Endometrial microvascular endothelial cells (primary cell): ENCODE measurements around the gene ZNF511. TPM values are rescaled to one million over a fixed set of nuclear protein-coding genes. Genes with fewer than 3 reads are reported as not detected.

Experiments
- in situ Hi-C: cut with HindIII; loops from 2 replicates; pipeline ENCODE4 v1.10.0; 2017; ENCODE audit warnings: low sequenced_read_pairs, low pct_unique_long_range_greater_than_20kb; ENCODE audit errors: inconsistent ontology term
- total RNA-seq: library from RNA; depleted of rRNA; stranded (reverse); fragments of >200 nt; gene quantifications from one replicate; pipeline ENCODE4 v1.2.3, GENCODE V29; 2015; ENCODE audit errors: inconsistent ontology term

ZNF511 gene
- total RNA-seq, 1 donor from 2014 or later = 35.9 TPM

DNA sequence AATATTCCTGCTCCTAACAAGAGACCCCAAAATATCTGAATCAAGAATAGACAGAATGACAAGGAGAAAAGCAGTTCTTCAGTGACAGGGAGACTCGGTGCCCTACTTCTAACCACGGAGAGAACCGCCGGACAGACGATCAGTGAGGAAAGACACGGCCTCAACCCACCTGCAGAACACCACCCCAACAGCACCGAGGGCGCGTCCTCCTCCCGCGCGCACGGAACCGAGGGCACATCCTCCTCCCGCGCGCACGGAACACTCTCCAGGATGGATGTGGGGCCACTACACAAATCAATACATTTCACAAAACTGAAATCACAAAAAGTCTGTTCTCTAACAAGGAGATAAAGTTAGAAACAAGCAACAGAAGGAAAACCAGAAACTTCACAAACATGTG, 22.3 kb upstream of the ZNF511 start:
- in situ Hi-C loops = no loop called here

DNA sequence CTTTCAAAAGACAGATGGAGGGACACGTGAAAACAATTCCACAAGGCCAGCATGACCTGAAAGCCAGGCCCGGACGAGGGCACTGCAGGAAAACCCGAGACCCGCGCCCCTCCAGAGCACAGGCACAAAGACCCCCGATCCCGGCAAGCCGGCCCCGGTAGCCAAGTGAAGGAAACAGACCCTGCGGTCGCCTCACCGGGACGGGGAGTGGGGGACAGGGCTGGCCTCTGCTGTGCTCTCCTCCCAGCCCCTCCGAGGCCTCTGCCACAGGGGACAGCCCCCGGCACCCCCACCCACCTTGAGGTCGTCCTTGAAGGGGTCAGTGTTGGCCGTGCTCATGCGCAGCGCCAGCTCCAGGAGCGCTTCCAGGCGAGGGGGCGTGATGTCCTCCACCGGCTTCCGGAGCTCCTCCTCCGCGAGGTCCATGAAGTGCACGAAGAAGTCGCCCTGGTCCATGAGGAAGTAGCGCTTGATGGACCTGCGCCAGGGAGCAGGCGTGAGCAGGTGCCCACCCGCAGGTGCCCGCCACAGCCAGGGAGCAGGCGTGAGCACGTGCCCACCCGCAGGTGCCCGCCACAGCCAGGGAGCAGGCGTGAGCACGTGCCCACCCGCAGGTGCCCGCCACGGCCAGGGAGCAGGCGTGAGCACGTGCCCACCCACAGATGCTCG, 20.7 kb upstream of the ZNF511 start:
- in situ Hi-C loops = no loop called here

DNA sequence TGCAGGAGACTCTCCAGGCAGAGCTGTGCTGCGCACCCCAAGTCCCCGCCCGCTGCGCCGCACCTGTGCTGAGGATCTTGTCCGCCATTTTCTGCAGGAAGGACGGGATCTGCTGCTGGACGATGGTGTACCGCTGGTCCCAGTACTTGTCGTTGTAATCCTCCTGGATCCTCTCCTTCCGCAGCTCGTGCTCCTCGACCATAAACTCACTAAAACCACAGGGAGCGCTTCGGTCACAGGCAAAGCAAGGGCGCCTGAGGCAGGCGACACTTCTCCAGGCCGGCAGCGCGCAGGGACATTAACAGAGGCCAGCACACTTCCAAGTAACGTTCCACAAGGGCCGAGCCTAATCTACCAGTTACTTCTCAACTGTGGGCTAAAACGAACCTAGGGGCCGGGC, 19.0 kb upstream of the ZNF511 start:
- in situ Hi-C loops = no loop called here

DNA sequence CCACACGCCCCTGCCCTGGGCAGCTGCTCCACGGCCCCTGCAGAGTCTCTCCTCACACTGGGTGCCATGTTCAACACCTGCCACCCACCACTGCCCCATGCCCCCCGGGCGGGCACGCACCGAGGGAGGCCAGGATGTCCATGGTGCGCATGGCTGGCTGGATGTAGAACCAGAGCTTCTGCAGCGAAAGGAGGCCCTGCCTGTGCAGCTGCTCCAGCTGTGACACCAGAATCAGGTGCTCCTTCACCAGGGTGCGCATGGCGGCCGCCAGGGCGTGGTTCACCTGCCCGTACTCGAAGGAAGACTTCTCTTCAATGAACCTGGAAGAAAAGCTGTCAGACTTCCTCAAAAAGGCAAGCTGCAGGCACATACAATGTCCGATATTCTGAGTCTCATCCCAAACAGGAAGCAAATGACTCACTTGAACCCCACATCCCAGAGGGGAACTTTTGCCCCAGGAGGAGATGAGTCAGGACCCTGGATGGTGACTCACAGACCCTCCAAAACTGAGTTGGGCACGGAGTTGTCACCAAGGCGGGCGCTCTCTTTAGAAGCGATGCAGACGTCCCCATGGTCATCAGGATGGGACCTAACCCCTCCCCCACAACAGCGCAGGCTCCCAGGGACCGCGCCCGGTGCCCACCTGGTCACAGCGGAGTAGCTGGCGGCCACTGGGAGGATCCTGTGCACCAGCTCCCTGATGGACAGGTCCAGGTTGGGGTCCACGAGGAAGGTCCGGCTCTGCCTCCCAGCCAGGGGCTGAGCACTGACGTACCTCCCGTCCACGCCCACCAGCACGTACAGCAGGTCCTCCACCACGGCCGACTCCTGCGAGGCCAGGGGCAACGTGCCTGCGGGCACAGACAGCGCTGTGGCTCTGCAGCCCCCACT, 15.6 kb upstream of the ZNF511 start:
- in situ Hi-C loops = no loop called here

DNA sequence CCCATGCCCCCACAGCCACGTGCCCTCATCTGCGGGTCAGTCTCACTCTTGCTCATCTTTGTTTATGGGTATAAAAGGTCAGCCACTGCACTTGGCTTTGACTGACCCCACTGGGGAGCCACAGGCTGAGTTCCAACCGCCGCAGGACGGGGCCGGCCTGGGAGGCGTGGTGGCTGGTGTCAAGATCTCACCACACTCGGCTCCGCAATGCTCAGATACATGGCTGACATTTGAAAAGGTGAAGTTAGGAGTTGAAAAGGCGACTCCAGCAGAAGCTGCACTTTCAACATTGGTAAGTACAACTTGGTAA, 14.9 kb upstream of the ZNF511 start:
- in situ Hi-C loops = no loop called here

DNA sequence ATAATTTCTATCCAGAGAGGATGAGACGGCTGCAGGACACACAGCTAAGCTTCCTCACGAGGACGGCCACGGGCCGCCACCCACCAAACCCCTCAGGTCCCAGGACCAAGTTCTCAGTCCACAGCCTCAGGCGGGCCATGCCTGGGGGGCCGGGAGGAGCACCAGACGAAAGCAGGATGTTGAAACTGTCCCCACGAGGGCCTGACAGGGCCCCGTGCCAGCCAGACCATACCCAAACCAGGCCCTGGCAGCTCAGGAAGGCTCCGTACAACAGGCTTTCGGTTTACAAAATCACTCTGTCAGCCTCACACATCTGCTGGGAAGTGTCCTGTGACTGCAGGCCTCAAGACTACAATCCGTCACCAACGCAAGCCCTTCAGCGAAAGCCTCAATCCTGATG, 14.5 kb upstream of the ZNF511 start:
- in situ Hi-C loops = no loop called here

DNA sequence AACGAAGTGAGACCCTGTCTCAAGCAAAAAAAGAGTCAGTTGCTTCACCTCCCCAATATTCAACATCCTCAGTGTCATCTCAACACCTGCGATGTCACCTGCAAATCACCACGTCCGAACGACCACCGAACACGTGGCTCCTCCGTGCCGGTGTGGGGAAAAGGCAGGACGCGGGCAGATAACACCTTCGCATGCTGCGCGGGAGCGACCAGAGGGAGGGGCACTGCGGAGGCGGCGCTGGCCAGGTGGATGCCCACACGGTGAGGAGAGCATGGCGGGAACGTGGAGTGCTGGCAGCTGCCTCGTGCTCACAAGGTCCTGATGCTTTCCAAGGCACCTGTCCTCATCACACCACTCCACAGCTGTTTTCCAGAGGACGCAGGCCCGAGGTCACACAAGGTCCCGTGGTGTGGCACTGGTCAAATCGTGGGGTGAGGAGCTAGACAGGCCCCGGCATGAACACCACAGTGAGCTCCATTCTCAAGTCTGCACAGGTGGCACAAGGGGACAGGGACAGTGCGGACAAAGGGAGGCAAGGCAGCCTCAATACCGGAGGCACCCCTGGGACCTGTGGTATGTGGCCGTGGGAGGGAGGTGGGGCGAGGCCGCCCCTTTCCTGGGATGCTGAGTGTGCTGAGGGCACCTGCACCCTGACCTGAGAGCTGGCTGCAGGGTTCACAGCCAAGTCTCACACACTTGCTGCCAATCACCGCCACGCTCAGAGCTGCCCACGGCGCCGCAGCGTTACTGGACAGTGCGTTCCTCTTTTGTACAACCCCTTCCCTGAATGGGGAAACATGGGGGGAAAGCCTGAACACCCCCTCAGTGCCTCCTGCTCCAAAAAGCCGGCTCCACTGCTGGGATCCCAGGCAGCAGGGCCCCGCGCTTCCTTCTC, 13.0 kb upstream of the ZNF511 start:
- in situ Hi-C loops = no loop called here

DNA sequence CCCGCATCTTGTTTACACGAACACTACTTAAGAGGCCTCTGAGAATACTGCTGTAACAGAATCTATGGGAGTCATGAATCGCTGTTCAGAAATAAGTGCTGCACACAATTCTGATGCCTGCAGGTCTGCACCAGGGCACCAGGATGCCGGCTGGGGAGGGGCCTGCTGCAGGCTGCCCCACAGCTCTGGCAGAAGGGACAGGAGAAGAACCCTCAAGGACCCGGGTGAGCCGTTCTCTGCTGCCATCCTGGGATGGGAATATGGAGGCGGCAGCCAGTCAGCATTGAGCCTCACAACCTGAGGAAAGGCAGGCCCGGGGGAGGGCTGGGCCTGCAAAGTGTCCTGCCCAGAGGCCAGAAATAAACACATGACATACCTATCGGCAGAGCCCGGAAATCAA, 11.2 kb upstream of the ZNF511 start:
- in situ Hi-C loops = no loop called here

DNA sequence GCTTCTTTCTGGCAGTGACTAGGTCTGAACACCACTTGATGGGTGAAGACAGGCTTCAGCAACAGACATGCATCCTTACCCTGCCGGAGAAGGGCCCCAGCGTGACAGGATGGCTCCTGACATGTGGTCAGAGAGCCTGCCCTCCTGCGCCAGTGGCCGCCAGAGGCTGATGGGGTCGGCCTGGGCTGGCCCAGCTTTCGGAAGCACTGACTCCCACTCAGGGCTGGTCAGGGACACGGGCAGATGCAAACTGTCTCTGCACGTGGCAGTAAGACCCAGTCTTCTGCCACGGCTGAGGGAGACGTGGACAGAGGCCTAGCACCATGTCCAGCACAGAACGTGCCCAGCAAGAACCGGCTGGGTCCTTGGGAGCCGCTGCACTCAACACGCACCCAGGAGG, 10.2 kb upstream of the ZNF511 start:
- in situ Hi-C loops = no loop called here

DNA sequence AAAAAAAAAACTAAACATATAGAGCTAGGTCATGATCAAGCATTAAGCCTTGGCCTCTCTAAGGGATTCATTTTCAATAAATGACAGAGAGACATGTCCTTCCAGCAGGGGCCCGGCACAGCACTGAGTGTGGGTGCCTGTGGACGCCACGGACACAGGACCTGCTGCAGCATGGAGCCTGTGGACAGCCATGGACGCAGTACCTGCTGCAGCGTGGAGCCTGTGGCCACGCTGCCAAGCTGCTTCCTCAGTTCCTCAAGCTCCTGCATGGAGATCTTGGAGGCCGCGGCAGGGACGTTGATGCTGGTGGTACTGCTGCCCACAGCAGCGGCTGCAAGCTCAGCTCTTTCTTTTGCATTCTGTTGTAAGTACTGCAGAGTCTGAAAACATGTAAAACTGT, 9.5 kb upstream of the ZNF511 start:
- in situ Hi-C loops = no loop called here

DNA sequence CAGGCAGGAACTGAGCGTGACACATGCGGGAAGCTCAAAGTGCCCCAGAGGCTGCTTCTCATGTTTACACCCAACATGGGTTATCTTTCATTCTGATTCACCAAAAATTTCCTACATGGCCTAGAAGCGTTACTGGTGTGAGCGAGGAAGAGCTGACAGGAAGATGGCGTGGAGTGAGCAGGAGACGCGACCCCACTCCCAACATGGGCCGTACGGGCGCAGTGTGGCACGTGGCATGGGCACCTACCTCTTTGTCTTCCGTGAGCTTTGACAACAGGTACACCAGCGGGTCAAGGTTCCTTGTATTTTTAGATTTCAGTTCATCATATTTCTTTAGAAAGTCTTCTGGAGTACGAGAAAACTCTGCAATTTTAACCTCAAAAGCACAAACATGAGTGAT, 9.0 kb upstream of the ZNF511 start:
- in situ Hi-C loops = no loop called here

DNA sequence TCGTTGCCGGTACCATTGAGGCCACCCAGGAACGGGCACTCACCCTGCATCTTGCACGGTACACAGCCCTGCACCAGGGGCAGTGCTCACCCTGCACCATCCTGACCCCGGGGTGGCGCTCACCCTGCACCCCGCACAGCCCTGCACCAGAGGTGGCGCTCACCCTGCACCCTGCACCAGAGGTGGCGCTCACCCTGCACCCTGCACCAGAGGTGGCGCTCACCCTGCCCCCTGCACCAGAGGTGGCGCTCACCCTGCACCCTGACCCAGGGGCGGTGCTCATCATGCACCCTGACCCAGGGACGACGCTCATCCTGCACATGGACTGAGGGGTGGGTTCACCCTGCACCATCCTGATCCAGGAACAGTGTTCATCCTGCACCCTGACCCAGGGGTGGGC, 6.5 kb upstream of the ZNF511 start:
- in situ Hi-C loops = no loop called here

DNA sequence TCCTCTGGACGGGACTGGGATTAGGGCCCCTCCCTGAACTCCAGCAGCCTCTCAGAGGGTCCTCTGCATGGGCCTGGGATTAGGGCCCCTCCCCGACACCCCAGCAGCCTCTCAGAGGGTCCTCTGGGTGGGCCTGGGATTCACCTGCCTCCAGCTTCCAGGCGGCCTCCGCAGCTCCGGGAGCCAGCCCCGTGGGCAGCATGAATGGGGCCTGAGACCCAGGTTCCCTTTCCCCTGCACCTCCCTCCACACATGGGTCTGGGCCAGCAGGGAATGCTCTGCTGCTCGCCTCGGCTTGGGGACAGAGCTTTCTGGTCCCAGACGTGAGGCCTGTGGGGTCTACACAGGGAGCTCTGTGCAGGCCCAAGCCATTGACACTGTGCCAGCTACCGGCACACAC, 5.5 kb upstream of the ZNF511 start:
- in situ Hi-C loops = no loop called here

DNA sequence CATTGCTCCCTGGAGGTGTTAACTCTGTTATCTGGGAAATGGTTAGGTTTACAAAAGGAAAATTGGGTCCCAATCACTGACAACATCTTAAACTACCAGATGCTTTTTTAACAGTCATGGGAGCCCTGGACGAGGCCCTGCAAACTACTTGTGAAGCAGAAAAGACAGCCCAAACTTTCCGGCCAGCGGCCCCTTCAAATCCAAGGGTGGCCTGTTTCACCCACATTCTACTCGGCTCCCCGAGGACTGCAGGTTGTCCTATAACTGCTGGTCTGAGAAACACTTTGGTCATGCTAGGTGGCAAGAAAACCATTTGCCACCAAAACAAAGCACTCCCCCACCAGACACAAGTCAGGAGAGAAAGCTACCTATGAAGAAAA, 2.6 kb upstream of the ZNF511 start:
- in situ Hi-C loops = no loop called here

DNA sequence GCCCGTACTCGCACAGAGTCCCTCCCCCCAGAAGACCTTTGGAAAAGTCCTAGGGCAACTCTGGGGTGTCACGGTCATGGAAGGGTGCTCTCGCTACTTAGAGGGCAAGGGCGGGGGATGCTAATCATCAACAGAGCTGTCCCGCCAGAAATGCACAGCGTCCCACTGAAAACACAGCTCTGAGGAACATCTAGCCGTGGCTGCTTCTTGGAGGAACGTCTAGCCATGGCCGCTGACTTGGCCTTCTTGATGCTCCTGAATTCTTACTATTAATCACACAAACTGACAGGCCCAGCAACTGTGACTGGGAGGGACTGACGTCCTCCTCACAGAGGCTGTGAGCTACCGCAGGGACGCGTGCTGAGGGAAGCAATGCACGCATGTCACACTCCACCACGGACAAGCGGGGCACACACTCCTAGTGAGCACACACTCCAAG, 1.8 kb upstream of the ZNF511 start:
- in situ Hi-C loops = no loop called here

DNA sequence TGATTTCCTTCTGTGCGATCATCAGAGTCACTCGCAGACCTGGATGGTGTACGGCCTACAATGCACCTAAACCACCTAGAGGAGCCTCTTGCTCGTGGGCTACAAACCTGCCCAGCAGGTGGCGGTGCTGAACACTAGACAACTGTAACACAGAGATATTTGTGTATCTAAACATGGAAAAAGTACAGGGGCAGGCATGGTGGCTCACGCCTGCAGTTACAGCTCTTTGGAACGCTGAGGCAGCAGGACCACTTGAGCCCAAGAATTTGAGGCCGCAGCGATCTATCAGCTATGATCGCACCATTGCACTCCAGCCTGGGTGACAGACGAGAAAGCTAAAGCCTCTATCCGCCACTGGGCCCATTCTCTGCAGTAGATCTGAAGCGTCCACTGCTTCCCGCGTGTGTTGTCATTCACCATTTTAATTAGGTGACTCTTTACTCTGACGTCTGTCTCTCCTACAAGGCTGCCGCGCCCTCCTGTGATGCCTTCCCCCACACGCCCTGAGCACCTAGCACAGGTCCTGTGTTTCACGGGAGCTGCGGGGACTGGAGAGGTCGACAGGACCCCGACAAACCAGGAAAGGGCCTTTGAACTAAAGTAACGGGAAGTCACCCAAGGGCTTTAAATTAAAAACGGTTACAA, 816 bp upstream of the ZNF511 start:
- in situ Hi-C loops = no loop called here

DNA sequence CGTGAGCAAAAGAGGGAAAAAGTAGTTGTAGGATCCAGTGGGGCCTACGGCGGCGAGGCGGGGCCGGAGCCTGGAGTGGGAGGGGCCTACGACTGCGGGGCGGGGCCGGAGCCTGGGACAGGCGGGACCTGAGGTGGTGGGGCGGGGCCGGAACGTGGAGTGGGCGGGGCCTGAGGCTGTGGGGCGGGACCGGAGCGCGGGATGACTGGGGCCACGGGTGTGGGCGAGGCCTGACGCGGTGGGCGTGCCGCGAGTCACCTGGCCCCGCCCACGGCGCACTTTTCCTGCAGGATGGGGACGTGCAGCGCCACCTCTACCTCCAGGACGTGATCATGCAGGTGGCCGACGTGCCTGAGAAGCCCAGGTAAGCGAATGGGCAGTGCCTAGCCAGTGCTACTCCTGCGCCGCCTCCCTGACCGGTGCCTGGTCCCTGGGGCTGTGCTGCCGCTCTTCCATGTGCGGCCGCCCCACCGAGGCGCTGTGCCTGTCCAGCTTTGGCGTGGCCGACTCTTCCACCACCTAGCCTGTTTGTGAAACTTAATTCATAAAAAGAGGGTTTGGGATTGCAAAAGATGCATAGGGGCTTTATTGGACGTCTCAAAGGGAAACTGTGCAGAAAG, 496 bp downstream of the ZNF511 start:
- in situ Hi-C loops = no loop called here

DNA sequence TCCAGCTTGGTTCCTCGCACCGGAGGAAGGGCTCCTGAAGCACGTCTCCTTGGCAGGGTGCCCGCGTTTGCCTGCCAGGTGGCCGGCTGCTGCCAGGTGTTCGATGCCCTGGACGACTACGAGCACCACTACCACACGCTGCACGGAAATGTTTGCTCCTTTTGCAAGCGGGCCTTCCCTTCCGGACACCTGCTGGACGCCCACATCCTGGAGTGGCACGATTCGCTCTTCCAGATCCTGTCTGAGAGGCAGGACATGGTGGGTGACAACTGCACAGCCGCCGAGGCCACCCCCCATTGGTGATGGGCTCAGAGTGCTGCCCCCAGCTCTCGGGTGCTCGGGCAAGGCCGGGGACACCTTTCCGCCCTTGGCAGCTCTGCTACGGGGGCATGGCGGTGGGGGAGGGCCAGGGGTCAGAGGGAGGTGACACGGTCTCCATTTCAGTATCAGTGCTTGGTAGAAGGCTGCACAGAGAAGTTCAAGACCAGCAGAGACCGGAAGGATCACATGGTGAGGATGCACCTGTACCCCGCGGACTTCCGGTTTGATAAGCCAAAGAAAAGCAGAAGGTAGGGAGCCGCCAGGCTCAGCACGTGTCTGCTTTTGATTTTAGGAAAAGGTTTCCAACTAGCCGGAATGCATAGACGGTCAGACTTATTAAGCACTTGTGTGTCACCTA, 1.1 kb downstream of the ZNF511 start:
- in situ Hi-C loops = no loop called here
